SJCRH30 (cell line): ENCODE measurements around the gene LIPE. TPM values are rescaled to one million over a fixed set of nuclear protein-coding genes. Genes with fewer than 3 reads are reported as not detected.

ENCODE experiments used
- DNase-seq, 2 experiments: peaks; one replicate each; pipeline ENCODE4 v3.0.0-alpha.2; 2015 to 2020
- H3K27ac ChIP-seq: fragments of 250-450 bp; sonication (Bioruptor Pico); 2 replicates; pipeline ENCODE4 v1.5.1; 2020; ENCODE audit warnings: mild to moderate bottlenecking, moderate library complexity
- H3K27me3 ChIP-seq: fragments of 250-450 bp; sonication (Bioruptor Pico); 2 replicates; pipeline ENCODE4 v1.5.1; 2020; ENCODE audit warnings: mild to moderate bottlenecking, moderate library complexity
- H3K36me3 ChIP-seq: fragments of 250-450 bp; sonication (Bioruptor Pico); 2 replicates; pipeline ENCODE4 v1.5.1; 2020; ENCODE audit warnings: mild to moderate bottlenecking, moderate library complexity
- H3K4me1 ChIP-seq: fragments of 250-450 bp; sonication (Bioruptor Pico); 2 replicates; pipeline ENCODE4 v1.5.1; 2020; ENCODE audit warnings: mild to moderate bottlenecking, moderate library complexity
- H3K4me3 ChIP-seq: fragments of 250-450 bp; sonication (Bioruptor Pico); 2 replicates; pipeline ENCODE4 v1.5.1; 2020; ENCODE audit warnings: mild to moderate bottlenecking, moderate library complexity
- H3K9me3 ChIP-seq: fragments of 250-450 bp; sonication (Bioruptor Pico); replicated peaks from 2 replicates; pipeline ENCODE4 v1.5.1; 2020; ENCODE audit warnings: mild to moderate bottlenecking, moderate library complexity
- total RNA-seq: library from RNA; depleted of rRNA; stranded (reverse); fragments of >200 nt; shearing (Covaris generic); gene quantifications from 2 replicates; pipeline ENCODE4 v1.2.3, GENCODE V29; 2014

LIPE gene
- total RNA-seq, 1 experiment from 2014 or later, result not detected

GRCh38 chr19:42433503-42434260, 6.5 kb upstream of the LIPE start:
- no peaks in the 10 kb centered on the region for H3K36me3 ChIP-seq
- no peaks in the 10 kb centered on the region for H3K27me3 ChIP-seq
- peaks cover 3% of the 10 kb centered on the region; the same call in 1 of the 2 replicates for H3K4me1 ChIP-seq
- no peaks in the 10 kb centered on the region for H3K9me3 ChIP-seq
- no peak overlapping the region for H3K4me3 ChIP-seq
- peak; percentile 78 to 81 for DNase-seq
- no peak overlapping the region for H3K27ac ChIP-seq

- H3K36me3 ChIP-seq, result no peaks in the 10 kb centered on the region
- H3K9me3 ChIP-seq, result no peaks in the 10 kb centered on the region
- peaks cover 3% of the 10 kb centered on the region; the same call in 1 of the 2 replicates for H3K4me1 ChIP-seq
- no peak overlapping the region for H3K27ac ChIP-seq
- no peak for DNase-seq
- no peak overlapping the region for H3K4me3 ChIP-seq
- H3K27me3 ChIP-seq, result no peaks in the 10 kb centered on the region; the same call in 1 of the 2 replicates
Measured at GRCh38 chr19:42431486-42431885, 4.3 kb upstream of the LIPE start.

- H3K4me3 ChIP-seq, result no peak overlapping the region
- H3K27ac ChIP-seq, result no peak overlapping the region
- no peaks in the 10 kb centered on the region; the same call in 1 of the 2 replicates for H3K27me3 ChIP-seq
- peaks cover 3% of the 10 kb centered on the region; the same call in 1 of the 2 replicates for H3K4me1 ChIP-seq
- H3K9me3 ChIP-seq, result no peaks in the 10 kb centered on the region
- no peaks in the 10 kb centered on the region for H3K36me3 ChIP-seq
- no peak for DNase-seq
Measured at GRCh38 chr19:42428676-42429075, 1.5 kb upstream of the LIPE start.

GRCh38 chr19:42426643-42427042, 545 bp downstream of the LIPE start:
- no peaks in the 10 kb centered on the region for H3K36me3 ChIP-seq
- H3K9me3 ChIP-seq, result no peaks in the 10 kb centered on the region
- no peak overlapping the region for H3K4me3 ChIP-seq
- no peak for DNase-seq
- H3K4me1 ChIP-seq, result no peaks in the 10 kb centered on the region
- H3K27me3 ChIP-seq, result no peaks in the 10 kb centered on the region; the same call in 1 of the 2 replicates
- no peak overlapping the region for H3K27ac ChIP-seq

DNA sequence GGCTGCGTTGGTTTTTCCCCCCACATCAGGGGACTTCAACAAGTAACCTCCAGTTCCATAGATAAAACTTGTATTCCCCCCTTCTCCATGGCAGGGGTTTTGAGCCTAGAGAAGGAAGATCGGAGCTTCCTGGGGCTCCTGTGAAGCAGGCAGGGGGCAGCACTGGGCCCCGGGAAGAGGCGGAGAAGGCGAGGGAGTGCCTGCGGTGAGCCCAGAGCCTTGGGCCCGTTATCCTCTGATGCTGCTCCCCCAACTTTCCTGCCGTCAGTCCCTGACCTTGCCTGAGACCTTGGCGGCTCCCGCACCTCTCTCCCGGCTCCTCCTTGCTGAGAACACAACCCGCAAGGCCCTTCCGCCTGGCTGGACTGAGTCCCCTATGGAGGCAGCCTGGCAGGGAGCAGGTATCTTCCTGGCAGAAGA, 2.5 kb downstream of the LIPE start:
- Histone ChIP-seq H3K27ac (no peak overlapping the region), H3K27me3 (no peaks in the 10 kb centered on the region; the same call in 1 of the 2 replicates), H3K9me3 (no peaks in the 10 kb centered on the region), H3K4me3 (no peak overlapping the region), H3K4me1 (no peaks in the 10 kb centered on the region), H3K36me3 (no peaks in the 10 kb centered on the region)
- no peak for DNase-seq

GRCh38 chr19:42424345-42424707, 2.9 kb downstream of the LIPE start:
- H3K27ac ChIP-seq, result no peak overlapping the region
- no peaks in the 10 kb centered on the region; the same call in 1 of the 2 replicates for H3K27me3 ChIP-seq
- no peak for DNase-seq
- H3K4me3 ChIP-seq, result no peak overlapping the region
- no peaks in the 10 kb centered on the region for H3K36me3 ChIP-seq
- H3K9me3 ChIP-seq, result no peaks in the 10 kb centered on the region
- no peaks in the 10 kb centered on the region for H3K4me1 ChIP-seq

DNA sequence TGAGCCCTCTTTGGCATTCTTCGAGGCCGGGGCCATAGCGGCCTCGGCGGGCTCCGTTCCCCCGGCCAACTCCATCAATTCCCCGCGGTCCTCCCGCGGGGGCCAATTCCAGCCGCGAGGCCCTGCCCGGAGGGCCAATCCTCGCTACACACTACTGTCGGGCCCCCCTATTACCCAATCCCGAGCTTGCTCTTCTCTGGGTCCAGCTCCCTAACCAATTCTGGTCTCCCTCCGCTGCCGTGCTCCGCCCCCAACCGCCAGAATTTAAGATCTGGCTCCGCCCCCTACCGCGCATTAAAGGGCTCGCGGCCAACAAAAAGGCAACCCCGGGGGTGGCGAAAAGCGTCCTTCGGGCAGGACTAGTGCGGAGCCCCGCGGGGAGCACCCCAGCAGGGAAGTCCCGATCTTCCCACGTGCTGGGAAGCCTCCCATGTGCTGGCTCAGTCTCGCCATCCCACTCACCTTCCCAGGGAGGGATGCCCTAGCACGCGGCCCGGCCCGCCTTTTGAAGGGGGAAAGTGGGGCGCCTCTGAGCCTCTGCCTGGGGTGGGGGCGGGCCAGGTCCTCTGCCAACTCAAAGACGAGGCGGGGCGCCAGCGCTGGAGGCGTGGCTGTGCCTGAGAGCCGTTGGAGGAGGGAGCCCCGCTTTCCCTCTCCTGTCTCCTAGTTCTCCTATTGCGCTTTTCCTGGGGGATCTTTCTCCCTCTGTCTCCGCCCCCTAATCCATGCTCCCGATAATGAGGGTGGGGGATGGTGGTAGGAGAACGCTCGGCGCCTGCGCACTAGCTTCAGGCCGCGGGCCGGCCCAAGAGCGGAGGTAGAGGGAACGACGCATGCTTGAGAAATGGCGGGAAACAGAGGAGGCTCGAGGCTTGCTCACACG, 3.5 kb downstream of the LIPE start:
- Histone ChIP-seq H3K27ac (no peak overlapping the region), H3K27me3 (no peaks in the 10 kb centered on the region; the same call in 1 of the 2 replicates), H3K9me3 (no peaks in the 10 kb centered on the region), H3K4me1 (no peaks in the 10 kb centered on the region), H3K4me3 (no peak overlapping the region), H3K36me3 (no peaks in the 10 kb centered on the region)
- no peak for DNase-seq

- Histone ChIP-seq H3K4me1 (no peaks in the 10 kb centered on the region), H3K9me3 (no peaks in the 10 kb centered on the region), H3K27me3 (no peaks in the 10 kb centered on the region; the same call in 1 of the 2 replicates), H3K36me3 (no peaks in the 10 kb centered on the region), H3K4me3 (no peak overlapping the region), H3K27ac (no peak overlapping the region)
- DNase-seq, result no peak
Measured at GRCh38 chr19:42422901-42423461, 4.2 kb downstream of the LIPE start.

GRCh38 chr19:42422092-42422900, 4.9 kb downstream of the LIPE start:
- H3K9me3 ChIP-seq, result no peaks in the 10 kb centered on the region
- no peaks in the 10 kb centered on the region; the same call in 1 of the 2 replicates for H3K27me3 ChIP-seq
- H3K27ac ChIP-seq, result no peak overlapping the region
- no peak overlapping the region for H3K4me3 ChIP-seq
- H3K4me1 ChIP-seq, result no peaks in the 10 kb centered on the region
- H3K36me3 ChIP-seq, result no peaks in the 10 kb centered on the region
- no peak for DNase-seq

DNA sequence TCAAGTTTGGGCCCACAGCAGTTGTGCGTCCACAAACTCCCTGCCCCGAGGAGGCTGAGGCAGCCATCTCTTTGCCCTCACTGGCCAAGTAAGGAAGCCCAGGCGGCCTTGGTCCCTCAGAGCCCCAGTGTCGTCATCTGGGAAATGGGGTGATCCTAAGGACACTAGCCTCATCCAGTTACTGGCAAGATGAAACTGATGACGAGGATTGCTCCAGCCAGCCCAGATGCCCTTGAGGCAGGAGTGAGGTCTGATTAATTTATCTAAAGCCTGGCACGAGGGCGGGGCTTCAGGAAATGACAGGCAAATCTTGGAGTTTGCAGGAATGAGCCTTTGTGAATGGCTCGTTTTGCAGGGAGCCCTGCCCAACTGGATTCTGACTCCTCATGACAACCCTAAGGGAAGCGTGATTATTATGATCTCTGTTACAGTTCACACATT, 5.6 kb downstream of the LIPE start:
- H3K27ac ChIP-seq, result no peak overlapping the region
- no peak for DNase-seq
- no peaks in the 10 kb centered on the region for H3K36me3 ChIP-seq
- no peaks in the 10 kb centered on the region; the same call in 1 of the 2 replicates for H3K27me3 ChIP-seq
- no peaks in the 10 kb centered on the region for H3K4me1 ChIP-seq
- no peaks in the 10 kb centered on the region for H3K9me3 ChIP-seq
- H3K4me3 ChIP-seq, result no peak overlapping the region

- Histone ChIP-seq H3K4me1 (no peaks in the 10 kb centered on the region), H3K36me3 (no peaks in the 10 kb centered on the region), H3K9me3 (no peaks in the 10 kb centered on the region), H3K27me3 (no peaks in the 10 kb centered on the region), H3K4me3 (no peak overlapping the region), H3K27ac (no peak overlapping the region)
- no peak for DNase-seq
Measured at GRCh38 chr19:42421101-42421500, 6.1 kb downstream of the LIPE start.

DNA sequence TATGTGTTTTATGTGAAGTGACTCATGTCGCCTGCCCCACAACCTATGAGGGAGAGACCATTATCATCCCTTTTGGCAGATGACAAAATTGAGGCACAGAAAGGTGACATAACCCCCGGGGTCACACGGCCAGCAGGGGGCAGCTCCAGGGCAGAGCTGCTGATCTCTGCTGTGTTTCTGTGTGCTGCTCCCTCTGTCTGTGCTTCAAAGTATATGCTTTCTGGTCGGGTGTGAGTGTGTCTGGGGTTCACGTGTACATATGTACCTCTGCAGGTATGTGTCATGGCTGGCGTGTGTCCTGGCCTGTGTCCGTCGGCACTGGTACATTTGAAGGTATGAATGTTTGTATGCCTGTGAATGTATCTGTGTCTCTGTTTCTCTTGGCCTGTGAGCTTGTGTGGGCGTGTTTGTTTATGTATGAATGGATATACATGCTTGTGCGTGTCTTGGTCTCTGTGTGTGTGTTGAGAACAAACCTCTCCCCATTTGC, 7.1 kb downstream of the LIPE start:
- no peak overlapping the region for H3K27ac ChIP-seq
- H3K9me3 ChIP-seq, result no peaks in the 10 kb centered on the region
- no peaks in the 10 kb centered on the region for H3K36me3 ChIP-seq
- no peaks in the 10 kb centered on the region for H3K4me1 ChIP-seq
- H3K27me3 ChIP-seq, result no peaks in the 10 kb centered on the region
- no peak overlapping the region for H3K4me3 ChIP-seq
- peak in 1 of 2 experiments; percentile 40 for DNase-seq

GRCh38 chr19:42419309-42419708, 7.9 kb downstream of the LIPE start:
- no peak for DNase-seq
- Histone ChIP-seq H3K4me1 (no peaks in the 10 kb centered on the region), H3K4me3 (no peak overlapping the region), H3K27ac (no peak overlapping the region), H3K27me3 (no peaks in the 10 kb centered on the region), H3K36me3 (no peaks in the 10 kb centered on the region), H3K9me3 (no peaks in the 10 kb centered on the region)

- DNase-seq, result peak in 1 of 2 experiments; percentile 32
- no peak overlapping the region for H3K4me3 ChIP-seq
- no peak overlapping the region for H3K27ac ChIP-seq
Measured at GRCh38 chr19:42412661-42413076, 14.5 kb downstream of the LIPE start.

More at GRCh38 chr19:42412661-42413076, 14.5 kb downstream of the LIPE start:
- Histone ChIP-seq H3K27me3 (no peaks in the 10 kb centered on the region), H3K9me3 (no peaks in the 10 kb centered on the region), H3K36me3 (no peaks in the 10 kb centered on the region), H3K4me1 (peaks cover 3% of the 10 kb centered on the region; the same call in 1 of the 2 replicates)
